ENCODE results near the gene WNT7B.
A peak's percentile ranks its signal among the peaks of the same experiment; 100 is the strongest.

Gene WNT7B

GRCh38 chr22:45995405-45996101 is 18.6 kb upstream of the WNT7B start:
- no peak for DNase-seq (ENCODE audit: low read depth in 2 of 2)

DNA sequence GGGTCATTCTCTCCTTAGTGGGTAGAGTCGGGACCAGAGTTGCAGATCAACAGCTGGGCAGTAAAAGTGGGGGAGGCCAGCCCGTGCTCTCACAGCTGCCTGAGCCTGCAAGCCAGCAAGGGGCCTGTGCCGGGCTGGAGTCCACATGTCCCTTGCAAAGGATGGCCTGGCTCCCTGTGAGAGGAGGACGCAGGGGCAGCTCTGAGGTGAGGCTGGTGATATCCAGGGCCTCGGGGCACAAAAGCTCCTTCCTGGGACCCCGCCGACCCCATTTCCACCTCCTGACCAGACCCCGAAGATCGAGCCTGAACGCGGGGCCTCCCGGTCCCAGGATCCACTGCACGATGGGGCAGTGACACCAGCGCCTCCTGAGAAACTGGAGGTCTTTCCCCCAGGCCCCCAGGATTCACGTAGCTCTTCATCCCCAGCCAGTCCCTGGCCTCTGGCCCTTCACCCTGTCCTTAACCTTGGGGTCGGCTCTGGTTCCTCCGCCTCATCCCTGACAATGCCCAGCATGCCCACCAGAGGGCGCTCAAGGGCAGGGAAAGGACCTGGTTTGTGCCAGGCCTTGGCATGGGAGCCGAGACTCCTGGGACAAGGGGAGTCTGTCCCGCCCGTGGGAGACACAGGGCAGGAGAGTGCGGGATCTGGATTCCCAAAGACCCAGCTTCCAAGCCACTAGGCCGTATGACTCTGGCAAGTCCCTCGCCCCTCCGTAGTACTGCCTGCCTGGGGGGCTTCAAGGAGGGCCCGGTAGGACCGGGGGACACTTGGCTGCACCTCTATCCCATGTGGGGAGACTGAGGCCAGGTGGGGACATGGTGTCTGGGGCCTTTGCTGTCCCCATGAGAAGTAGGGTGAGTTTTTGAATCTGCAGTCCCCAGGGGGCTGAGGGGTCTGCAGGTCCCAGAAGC is 17.8 kb upstream of the WNT7B start:
- peak; percentile 48 to 50 for DNase-seq (ENCODE audit: low read depth in 2 of 2)

- DNase-seq (ENCODE audit: low read depth in 2 of 2): no peak
Measured at GRCh38 chr22:45993841-45994240, 16.9 kb upstream of the WNT7B start.

GRCh38 chr22:45993143-45993692 is 16.3 kb upstream of the WNT7B start:
- no peak for DNase-seq (ENCODE audit: low read depth in 2 of 2)

DNA sequence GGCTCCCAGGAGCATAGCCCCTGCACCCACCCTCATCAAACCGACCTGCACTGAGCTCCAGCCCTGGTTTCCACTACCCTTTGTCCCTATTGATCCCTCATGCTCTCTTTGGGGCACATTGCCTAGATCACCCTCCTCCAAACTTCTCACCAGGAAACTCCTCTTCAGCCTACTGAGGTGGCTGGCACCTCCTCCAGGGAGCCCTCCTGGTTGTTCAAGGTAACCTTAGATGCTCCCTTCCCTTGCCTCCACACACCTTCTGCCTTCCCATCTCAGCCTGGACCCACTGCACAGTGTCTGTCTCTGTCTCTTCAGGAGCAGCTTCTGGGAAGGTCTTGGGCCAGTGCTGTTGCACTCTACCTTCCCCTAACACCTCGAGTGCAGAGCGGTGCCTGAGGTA is 15.8 kb upstream of the WNT7B start:
- no peak for DNase-seq (ENCODE audit: low read depth in 2 of 2)

- no peak for DNase-seq (ENCODE audit: low read depth in 2 of 2)
Measured at GRCh38 chr22:45991098-45991497, 14.1 kb upstream of the WNT7B start.

GRCh38 chr22:45987136-45987861 is 10.3 kb upstream of the WNT7B start:
- no peak for DNase-seq (ENCODE audit: low read depth in 2 of 2)

DNA sequence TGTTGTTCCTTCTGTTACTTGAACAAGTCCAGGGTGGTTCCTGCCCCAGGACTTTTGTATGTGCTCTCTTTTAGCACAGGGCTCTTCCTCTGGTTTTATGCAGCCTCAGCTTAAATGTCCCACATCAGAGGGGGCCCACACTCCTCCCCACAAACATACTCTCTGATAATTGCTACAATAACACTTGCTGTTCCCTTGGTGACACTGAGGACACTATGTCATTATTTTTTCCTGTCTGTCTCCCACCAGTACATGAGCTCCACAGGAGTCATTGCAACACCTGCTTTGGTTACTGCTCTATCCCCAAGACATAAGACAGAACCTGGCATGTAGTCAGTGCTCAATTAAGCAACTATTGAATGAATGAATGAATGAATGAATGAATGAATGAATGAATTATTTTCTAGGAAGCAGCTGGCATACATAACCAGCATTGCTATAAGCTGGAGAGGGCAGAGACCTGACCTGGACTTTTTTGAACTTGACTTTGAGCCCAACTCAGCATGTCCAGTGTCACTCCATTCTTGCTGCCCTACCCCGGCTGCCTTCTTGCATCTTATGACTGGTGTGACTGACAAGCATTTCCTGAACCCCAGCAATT is 7.5 kb upstream of the WNT7B start:
- no peak for DNase-seq (ENCODE audit: low read depth in 2 of 2)

GRCh38 chr22:45983797-45984196 is 6.8 kb upstream of the WNT7B start:
- DNase-seq (ENCODE audit: low read depth in 2 of 2): no peak

- no peak for DNase-seq (ENCODE audit: low read depth in 2 of 2)
Measured at GRCh38 chr22:45980761-45981160, 3.8 kb upstream of the WNT7B start.

- no peak for DNase-seq (ENCODE audit: low read depth in 2 of 2)
Measured at GRCh38 chr22:45980268-45980570, 3.3 kb upstream of the WNT7B start.

DNA sequence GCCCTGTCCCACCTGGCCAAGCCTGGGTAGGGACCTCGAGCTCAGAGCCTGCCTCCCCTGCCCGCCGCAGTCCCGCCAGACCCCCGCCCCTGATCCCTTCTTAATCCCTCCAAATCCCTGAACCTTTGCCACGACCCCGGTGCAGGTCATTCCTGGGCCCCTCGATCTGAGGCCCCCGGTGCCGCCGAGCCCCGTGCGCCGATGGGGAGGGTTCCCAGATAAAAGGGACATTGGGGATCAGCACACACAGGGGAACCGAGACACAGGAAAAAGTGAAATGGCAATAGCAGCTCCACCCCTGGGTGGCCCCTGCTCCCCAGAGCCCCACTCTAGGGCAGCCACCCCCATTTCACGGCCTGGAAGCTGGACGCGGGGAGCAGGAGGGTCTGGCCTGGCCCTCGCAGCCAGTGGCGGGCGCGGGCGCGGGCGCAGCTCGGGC is 1.3 kb upstream of the WNT7B start:
- no peak for DNase-seq (ENCODE audit: low read depth in 2 of 2)

- DNase-seq (ENCODE audit: low read depth in 2 of 2): no peak
Measured at GRCh38 chr22:45977551-45978274, 751 bp upstream of the WNT7B start.

DNA sequence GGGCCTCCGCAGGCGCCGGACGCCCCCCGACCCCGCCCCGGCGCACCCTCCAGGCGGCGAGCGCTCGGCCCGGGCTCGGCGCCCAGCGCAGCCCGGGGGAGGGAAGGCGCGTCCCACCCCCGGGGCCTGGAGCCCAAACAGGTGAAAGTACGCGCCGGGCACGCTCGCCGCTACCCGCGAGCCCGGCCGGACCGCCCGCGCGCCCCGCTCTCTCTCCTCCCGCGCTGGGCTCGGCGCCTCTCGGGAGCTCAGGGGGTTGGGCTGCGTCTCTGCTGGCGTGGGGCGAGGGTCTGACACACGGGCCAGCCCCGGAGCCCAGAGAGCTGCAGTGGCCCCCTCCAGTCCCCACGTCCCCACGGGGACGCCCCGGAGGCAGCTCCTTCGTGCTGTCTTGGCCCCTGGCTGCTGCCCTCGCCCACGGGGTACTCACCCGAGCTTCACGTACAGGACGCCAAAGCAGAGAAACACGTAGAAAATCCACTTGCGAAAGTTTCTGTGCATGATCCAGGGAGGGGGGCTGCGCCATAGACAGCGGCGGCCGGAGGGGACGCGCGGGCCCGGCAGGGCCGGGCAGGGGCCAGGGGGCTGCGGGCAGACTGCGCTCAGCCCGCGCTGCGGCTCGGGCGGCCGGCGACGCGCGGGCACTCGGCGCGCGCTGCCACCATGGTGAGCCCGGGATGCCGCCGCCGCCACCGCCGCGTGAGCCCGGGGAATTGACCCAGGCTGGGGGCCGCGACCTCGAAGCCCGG is 534 bp downstream of the WNT7B start:
- no peak for DNase-seq (ENCODE audit: low read depth in 2 of 2)

DNA sequence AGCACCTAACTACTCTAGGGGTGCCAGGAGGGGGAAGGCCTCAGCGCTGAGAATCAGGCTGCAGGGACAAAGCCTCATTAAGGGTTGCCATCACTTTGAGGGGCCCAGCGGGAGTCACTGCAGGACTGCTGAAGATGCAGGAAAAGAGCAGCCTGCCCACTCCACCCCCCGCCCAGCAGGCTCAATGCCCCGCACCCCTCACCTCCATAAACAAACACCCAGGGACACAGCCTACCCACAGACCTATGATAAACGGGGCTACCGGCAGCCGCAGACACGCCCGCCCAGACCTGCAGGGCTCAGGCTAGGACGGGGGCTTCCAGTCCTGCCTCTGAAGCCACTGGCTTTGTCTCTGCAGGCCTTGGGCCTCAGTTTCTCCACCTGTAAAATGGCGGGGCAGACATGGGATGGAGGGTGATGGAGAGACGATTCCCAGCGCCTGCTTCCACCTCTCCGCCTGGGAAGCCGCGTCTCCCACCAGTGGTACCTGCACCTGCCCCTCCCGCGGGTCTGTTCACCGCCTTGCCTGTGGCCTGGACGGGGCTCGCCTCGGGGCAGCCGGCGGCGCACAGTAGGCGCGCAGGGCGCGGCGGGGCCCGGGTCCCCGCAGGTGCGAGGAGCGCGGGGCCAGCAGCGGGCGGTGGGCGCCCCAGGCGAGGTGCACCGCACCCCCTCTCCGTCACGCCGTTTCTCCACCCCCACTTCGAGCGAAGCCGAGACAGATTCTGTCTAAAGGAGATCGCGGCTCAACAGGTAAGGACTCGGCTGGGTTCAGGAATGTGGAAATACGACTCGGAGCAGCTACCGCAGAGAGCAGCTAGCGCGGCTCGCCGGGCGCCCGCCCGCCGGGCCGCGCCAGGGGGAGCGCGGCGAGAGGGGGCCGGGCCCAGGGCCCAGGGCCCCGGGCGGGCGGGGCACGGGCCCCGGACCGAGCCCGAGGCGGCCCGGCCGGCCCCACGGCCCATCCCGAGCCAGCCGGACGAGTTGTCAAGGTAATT is 1.5 kb downstream of the WNT7B start:
- DNase-seq (ENCODE audit: low read depth in 2 of 2): no peak

- DNase-seq (ENCODE audit: low read depth in 2 of 2): no peak
Measured at GRCh38 chr22:45974498-45974897, 2.5 kb downstream of the WNT7B start.

DNA sequence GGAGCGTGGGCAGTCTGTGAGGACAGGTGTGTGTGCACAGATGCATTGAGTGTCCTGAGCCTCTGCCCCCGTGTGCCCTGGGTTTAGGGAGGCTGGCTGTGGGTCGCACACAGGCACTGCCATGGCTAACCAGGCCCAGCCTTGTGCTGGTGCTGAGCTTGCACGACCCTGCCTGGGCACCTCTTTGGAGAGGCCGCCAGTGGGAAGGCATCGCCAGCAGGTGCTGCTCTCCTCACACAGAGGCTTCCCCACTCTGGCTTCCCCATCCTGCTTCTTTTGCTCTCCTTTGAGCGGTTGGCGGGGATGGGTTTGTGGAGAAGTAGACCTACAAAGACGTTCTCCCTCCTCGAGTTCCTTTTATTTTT is 4.1 kb downstream of the WNT7B start:
- DNase-seq (ENCODE audit: low read depth in 2 of 2): no peak

- no peak for DNase-seq (ENCODE audit: low read depth in 2 of 2)
Measured at GRCh38 chr22:45972091-45972888, 4.7 kb downstream of the WNT7B start.

Measured in stimulated activated CD8-positive, alpha-beta memory T cell treated with anti-CD3 and anti-CD28 coated beads, Interleukin-15, amount 100 ng/mL, for 48 hours (primary cell).